Lung (tissue), 12 donors: ENCODE results near the gene MET. TPM values are rescaled to one million over a fixed set of nuclear protein-coding genes. Genes with fewer than 3 reads are reported as not detected.

Experiments used
- ATAC-seq: fragments of 200-7000 bp; cut with Tn5 transposase; one replicate; pipeline ENCODE4 v1.9.1; 2020; ENCODE audit warnings: moderate number of reproducible peaks; ENCODE audit not compliant: insufficient read depth, low FRiP score
- DNase-seq, 3 donors: peaks; one replicate each; pipeline ENCODE4 v3.0.0-alpha.2; 2013 to 2017
- H3K27ac ChIP-seq, 2 donors: one replicate each; pipeline ENCODE4 v1.5.1; 2013; ENCODE audit warnings: mild to moderate bottlenecking in 2 of 2, moderate library complexity in 2 of 2, control low read depth in 1 of 2, inconsistent platforms in 1 of 2, low read depth in 1 of 2, low read length in 1 of 2
- H3K27me3 ChIP-seq, 3 donors: one replicate each; pipeline ENCODE4 v1.5.1; 2013; ENCODE audit warnings: low read length in 2 of 3; ENCODE audit not compliant: control insufficient read depth in 3 of 3, insufficient read depth in 3 of 3
- H3K36me3 ChIP-seq, 4 donors: one replicate each; pipeline ENCODE4 v1.5.1; 2013; ENCODE audit warnings: low read length in 4 of 4, mild to moderate bottlenecking in 1 of 4, moderate library complexity in 1 of 4; ENCODE audit not compliant: control insufficient read depth in 4 of 4, insufficient read depth in 4 of 4
- H3K4me1 ChIP-seq, 5 donors: one replicate each; pipeline ENCODE4 v1.5.1; 2013; ENCODE audit warnings: low read length in 5 of 5, mild to moderate bottlenecking in 2 of 5, moderate library complexity in 1 of 5; ENCODE audit not compliant: control insufficient read depth in 5 of 5, insufficient read depth in 5 of 5
- H3K4me3 ChIP-seq: one replicate; pipeline ENCODE4 v1.5.1; 2013; ENCODE audit warnings: mild to moderate bottlenecking, control low read depth, moderate library complexity
- H3K9ac ChIP-seq, 2 donors: one replicate each; pipeline ENCODE4 v1.5.1; 2013; ENCODE audit warnings: low read length in 2 of 2, control low read depth in 1 of 2; ENCODE audit not compliant: insufficient read depth in 1 of 2
- H3K9me3 ChIP-seq, 4 donors: one replicate each; pipeline ENCODE4 v1.5.1; 2013; ENCODE audit warnings: low read length in 3 of 4, mild to moderate bottlenecking in 1 of 4, moderate library complexity in 1 of 4; ENCODE audit not compliant: control insufficient read depth in 4 of 4, insufficient read depth in 3 of 4
- WGBS, 2 donors: extraction: QIAGEN DNeasy Blood & Tissue Kit; methylation state at CpG; one replicate each; pipeline ENCODE4 v1.1.7; 2013; 5-methylcytosine and 5-hydroxymethylcytosine counted together
- polyA plus RNA-seq, 2 donors: library from polyadenylated mRNA; stranded (reverse); fragments of 200-250 nt; gene quantifications; one replicate each; pipeline ENCODE4 v1.2.1, GENCODE V29; 2013
- total RNA-seq, 2 donors: library from RNA; depleted of rRNA in 1 of 2; stranded (reverse); fragments of >200 nt in 1 of 2; gene quantifications; one replicate each; pipeline ENCODE4 v1.2.1, GENCODE V29; 2014 to 2021
- TF ChIP-seq, protein P1 (sequence below): IDR thresholded peaks from 2 replicates; pipeline ENCODE4 v1.5.1; 2012; ENCODE audit warnings: mild to moderate bottlenecking; ENCODE audit errors: control extremely low read depth, extremely low read depth
- donor health status: control.
- donor health status: control.
- donor health status: Bipolar disorder and iron deficiency.
- donor health status: healthy.
- donor health status: DM: yes; HTN: yes; CAD: no.

MET gene
- total and polyA plus RNA-seq, 4 donors, result 16.3 to 106 (median 41.5) TPM

DNA sequence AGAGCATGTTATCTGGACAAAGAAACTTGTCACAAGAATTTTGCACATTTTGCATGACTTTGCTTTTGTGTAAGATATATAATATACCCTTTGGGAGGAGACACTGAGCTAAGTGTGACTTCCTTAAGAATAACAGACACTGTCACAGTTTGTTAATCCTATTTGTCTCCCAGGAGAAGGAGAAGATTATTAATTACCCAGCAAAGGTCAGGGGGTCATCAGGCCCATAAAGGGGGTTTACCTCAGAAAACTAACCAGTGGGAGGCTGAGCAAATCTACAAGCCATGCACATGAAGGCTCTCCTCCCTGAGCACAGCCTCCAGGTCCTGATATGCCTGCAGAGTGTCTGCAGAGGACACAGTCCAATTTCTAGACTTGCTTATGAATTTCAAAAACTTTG is 10.1 kb upstream of the MET start:
- ATAC-seq, result no peak
- Histone ChIP-seq H3K9me3 (no peaks in the 10 kb centered on the region), H3K9ac (no peak overlapping the region), H3K36me3 (no peaks in the 10 kb centered on the region), H3K27ac (no peak overlapping the region), H3K27me3 (no peaks in the 10 kb centered on the region), H3K4me3 (no peak overlapping the region), H3K4me1 (peaks cover 0 to 18% (median 0%) of the 10 kb centered on the region in 5 donors)
- TF ChIP-seq, protein P1, sequence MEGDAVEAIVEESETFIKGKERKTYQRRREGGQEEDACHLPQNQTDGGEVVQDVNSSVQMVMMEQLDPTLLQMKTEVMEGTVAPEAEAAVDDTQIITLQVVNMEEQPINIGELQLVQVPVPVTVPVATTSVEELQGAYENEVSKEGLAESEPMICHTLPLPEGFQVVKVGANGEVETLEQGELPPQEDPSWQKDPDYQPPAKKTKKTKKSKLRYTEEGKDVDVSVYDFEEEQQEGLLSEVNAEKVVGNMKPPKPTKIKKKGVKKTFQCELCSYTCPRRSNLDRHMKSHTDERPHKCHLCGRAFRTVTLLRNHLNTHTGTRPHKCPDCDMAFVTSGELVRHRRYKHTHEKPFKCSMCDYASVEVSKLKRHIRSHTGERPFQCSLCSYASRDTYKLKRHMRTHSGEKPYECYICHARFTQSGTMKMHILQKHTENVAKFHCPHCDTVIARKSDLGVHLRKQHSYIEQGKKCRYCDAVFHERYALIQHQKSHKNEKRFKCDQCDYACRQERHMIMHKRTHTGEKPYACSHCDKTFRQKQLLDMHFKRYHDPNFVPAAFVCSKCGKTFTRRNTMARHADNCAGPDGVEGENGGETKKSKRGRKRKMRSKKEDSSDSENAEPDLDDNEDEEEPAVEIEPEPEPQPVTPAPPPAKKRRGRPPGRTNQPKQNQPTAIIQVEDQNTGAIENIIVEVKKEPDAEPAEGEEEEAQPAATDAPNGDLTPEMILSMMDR, result no peak
- no peak for DNase-seq

DNA sequence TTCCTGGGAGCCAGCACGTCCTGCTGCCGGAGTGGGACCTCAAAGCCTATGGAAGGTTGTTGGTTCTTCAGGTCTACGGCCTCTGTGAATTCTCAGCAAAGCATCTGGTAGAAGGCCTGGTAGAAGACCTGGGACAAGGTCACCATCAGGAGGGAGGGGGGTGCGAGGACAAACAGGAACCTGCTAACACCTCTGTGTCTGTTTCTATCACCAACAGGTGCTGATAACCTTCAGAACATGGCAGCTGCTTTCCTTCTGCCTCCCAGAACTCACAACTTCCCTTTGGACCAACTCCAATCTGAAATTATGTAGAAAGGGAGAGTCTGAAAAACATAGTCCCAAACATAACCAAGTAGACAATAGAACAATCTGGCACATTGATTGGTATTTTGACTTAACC is 8.3 kb upstream of the MET start:
- H3K27ac ChIP-seq, result no peak overlapping the region
- WGBS, 2 donors, result 96% methylated on average over 4 of the region's 4 CpGs
- no peak overlapping the region for H3K9ac ChIP-seq
- DNase-seq (no peak), ATAC-seq (no peak)
- TF ChIP-seq, protein P1, result no peak
- H3K9me3 ChIP-seq, result no peaks in the 10 kb centered on the region
- no peak overlapping the region for H3K4me3 ChIP-seq
- H3K4me1 ChIP-seq, result peaks cover 0 to 18% (median 0%) of the 10 kb centered on the region in 5 donors
- H3K36me3 ChIP-seq, result no peaks in the 10 kb centered on the region
- H3K27me3 ChIP-seq, result no peaks in the 10 kb centered on the region

DNA sequence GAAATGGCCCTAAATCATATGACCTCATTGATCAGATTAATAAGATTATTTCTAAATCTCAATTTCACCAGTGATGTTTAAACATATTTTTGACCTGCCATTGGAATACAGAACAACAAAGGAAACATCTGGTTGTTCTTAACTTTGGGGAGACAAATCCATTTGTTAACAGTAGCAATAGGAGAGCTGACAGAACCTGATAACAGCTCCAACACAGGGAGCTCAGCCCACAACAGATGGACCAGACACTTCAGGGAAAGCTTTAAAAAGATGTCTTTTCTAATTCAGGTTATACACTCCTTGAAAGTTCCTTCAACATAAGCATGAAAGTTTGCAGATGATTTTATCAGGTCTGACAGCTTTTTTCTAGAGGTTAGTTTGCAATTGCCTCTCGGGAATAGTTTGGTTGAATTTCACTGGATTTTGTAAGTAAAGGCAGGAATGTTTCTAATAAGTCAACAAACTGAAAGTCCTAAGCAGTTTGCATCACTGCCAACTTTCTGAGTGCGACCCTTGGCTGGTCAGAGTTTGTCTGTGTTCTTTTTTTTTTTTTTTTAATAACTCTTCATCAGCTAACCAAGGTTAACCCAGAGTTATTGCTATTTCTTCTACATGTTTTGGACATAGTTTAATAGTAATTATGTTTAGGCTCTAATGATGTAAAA is 6.5 kb upstream of the MET start:
- 32 to 44% methylated on average over 2 of the region's 2 CpGs for WGBS, 2 donors
- Histone ChIP-seq H3K9me3 (no peaks in the 10 kb centered on the region), H3K27me3 (no peaks in the 10 kb centered on the region), H3K36me3 (no peaks in the 10 kb centered on the region), H3K9ac (no peak overlapping the region), H3K4me3 (no peak overlapping the region), H3K4me1 (peaks cover 0 to 18% (median 0%) of the 10 kb centered on the region in 5 donors), H3K27ac (no peak overlapping the region)
- DNase-seq (peak; percentile 59 to 87 (median 82)), ATAC-seq (no peak)
- TF ChIP-seq, protein P1, result no peak

DNA sequence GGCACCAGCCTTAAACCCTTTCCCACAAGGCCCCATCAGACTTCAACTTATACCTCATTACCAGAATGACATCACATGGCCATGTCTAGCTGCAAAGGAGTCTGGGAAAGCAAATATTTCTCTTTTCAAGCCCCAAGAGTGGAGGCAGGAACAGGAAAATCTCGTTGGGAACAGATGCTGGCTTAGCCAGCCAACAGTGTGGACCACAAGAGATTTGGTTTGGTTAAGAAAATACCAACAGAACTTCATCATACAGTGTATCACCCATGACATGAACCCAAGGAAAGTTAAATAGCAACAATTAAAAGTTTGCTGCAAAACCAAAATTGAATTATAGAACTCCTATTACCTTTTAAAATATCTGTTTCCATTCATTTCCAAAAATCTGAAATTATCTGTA is 2.2 kb upstream of the MET start:
- Histone ChIP-seq H3K27me3 (no peaks in the 10 kb centered on the region), H3K9ac (no peak overlapping the region), H3K4me1 (peaks cover 0 to 39% (median 4%) of the 10 kb centered on the region in 5 donors), H3K36me3 (no peaks in the 10 kb centered on the region), H3K4me3 (no peak overlapping the region), H3K27ac (no peak overlapping the region), H3K9me3 (no peaks in the 10 kb centered on the region)
- DNase-seq (no peak), ATAC-seq (no peak)
- TF ChIP-seq, protein P1, result no peak
- WGBS, 2 donors, result 63 to 68% methylated on average over 1 of the region's 1 CpG
